GM12865 (cell line): ENCODE measurements around the gene HERC6.
A peak's percentile ranks its signal among the peaks of the same experiment; 100 is the strongest.
"Not testable (repeated sequence)": the region's sequence is repeated elsewhere in the genome, so short reads cannot be mapped to it uniquely, and the experiment has no call there.

Experiments used
- DNase-seq: peaks from one replicate; pipeline ENCODE4 v3.0.0; 2010; ENCODE audit warnings: low read depth
- H3K4me3 ChIP-seq: 2 replicates; pipeline ENCODE4 v1.5.1; 2011; ENCODE audit warnings: mild to moderate bottlenecking, low read depth, low read length, control low read depth
- TF ChIP-seq, protein P1 (sequence below): IDR thresholded peaks from 2 replicates; pipeline ENCODE4 v1.5.1; 2011; ENCODE audit warnings: low read length, control low read depth, low read depth, inconsistent platforms; ENCODE audit not compliant: insufficient read depth; ENCODE audit errors: missing control alignments

The HERC6 gene

DNA sequence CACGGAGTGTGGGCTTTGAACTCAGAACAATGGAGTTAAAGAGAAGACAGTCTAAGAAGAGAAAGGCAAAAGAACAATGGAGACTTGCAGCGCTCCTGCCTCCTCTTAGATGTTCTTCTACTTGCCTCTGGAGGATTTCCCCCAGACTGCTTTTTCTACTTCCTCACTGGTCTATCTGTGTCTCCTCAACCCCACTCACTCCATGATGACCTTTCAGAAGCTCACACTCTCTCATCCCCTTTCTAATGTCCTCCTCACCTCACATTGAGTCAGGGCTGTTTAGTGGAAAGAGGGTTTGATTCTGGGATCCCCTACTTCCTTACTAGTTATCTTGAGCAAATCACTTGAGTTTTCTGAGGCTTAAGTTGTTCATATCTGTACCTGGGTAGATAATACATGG is 12.2 kb upstream of the HERC6 start:
- DNase-seq = no peak
- TF ChIP-seq, protein P1, sequence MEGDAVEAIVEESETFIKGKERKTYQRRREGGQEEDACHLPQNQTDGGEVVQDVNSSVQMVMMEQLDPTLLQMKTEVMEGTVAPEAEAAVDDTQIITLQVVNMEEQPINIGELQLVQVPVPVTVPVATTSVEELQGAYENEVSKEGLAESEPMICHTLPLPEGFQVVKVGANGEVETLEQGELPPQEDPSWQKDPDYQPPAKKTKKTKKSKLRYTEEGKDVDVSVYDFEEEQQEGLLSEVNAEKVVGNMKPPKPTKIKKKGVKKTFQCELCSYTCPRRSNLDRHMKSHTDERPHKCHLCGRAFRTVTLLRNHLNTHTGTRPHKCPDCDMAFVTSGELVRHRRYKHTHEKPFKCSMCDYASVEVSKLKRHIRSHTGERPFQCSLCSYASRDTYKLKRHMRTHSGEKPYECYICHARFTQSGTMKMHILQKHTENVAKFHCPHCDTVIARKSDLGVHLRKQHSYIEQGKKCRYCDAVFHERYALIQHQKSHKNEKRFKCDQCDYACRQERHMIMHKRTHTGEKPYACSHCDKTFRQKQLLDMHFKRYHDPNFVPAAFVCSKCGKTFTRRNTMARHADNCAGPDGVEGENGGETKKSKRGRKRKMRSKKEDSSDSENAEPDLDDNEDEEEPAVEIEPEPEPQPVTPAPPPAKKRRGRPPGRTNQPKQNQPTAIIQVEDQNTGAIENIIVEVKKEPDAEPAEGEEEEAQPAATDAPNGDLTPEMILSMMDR = no peak
- no peak overlapping the region for H3K4me3 ChIP-seq

DNA sequence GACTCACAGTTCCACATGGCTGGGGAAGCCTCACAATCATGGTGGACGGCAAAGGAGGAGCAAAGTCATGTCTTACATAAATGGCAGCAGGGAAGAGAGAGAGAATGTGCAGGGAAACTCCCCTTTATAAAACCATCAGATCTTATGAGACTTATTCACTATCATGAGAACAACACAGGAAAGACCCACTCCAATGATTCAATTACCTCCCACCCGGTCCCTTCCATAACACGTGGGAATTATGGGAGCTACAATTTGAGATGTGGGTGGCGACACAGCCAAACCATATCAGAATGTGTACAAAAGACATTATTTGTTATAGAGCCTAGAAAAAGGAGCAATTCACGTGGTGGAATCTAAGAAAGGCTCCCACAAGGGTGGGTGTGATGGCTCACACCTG is 10.8 kb upstream of the HERC6 start:
- no peak overlapping the region for H3K4me3 ChIP-seq
- no peak for DNase-seq
- TF ChIP-seq, protein P1 = no peak

DNA sequence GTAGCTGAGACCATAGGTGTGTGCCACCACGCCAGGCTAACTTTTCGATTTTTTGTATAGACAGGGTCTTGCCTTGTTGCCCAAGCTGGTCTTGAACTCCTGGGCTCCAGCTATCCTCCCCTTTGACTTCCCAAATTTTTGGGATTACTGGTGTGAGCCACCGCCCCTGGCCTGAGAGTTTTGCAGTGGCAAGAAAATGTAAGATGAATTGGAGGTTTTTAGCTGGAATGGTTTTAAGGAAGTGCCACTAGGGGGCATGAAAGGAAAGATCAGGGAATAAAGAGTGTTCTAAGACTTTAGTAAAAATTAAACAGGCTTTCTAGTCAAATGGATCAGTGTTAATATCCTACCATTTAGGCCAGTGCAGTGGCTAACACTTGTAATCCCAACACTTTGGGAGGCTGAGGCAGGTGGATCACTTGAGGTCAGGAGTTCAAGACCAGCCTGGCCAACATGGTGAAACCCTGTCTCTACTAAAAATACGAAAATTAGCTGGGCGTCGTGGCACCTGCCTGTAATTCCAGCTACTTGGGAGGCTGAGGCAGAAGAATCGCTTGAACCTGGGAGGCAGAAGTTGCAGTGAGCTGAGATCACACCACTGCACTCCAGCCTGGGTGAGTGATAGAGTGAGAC is 9.4 kb upstream of the HERC6 start:
- TF ChIP-seq, protein P1 = peak; percentile 40
- peak; percentile 42 for DNase-seq

DNA sequence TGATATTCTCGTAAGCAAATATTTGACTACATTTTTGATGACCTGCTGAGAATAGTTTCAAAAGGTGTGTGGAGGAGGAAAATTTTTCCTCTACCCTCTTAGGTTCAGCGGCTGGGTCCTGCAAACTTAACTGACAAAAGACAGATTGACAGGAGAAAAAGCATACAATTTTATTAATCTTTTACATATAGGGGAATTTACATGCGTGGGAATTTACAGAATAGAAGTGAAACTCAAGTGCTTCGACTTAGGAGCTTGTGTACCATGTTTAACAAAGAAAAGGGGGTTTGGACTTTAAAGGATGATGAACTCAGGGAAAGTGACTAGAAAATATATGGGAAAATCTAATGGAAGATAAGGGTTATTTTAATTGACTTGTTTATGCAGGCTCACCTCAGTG is 2.5 kb downstream of the HERC6 start:
- H3K4me3 ChIP-seq = no peak overlapping the region
- TF ChIP-seq, protein P1 = no peak
- DNase-seq = no peak

More for the DNA sequence above, 9.4 kb upstream of the HERC6 start:
- not testable (repeated sequence) for H3K4me3 ChIP-seq

DNA sequence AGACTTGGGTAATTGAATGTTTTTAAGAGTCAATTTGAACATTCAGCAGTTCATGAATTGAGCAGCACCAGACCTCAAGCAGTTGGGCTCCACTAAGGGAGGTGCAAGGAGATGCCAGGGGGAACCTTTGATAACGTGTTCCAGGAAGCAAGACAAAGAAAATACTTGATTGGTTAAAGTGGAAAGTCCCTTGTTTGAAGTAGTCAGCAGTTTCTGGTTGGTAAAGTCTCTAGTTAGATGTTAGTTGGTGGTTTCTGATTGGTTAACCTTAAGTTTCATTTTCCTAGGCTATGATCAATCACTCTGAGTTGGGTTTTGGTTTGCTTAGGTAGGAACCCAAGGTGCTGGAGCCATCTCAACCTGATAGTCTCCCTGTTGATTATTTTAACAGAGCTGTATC is 4.0 kb downstream of the HERC6 start:
- peak; percentile 72 for DNase-seq
- H3K4me3 ChIP-seq = no peak overlapping the region
- TF ChIP-seq, protein P1 = no peak

DNA sequence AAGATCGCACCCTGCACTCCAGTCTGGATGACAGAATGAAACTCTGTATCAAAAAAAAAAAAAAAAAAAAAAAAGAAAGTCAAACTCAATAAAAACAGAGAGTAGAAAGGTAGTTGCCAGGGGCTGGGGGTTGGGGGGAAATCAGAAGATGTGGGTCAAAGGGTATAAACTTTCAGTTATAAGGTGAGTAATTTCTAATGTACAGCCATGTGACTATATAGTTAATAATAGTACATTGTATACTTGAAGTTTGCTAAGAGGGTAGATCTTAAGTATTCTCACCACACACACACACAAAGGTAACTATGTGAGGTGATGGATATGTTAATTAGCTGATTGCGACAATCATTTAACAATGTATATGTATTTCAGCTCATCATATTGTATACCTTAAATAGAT is 11.5 kb downstream of the HERC6 start:
- no peak for DNase-seq
- TF ChIP-seq, protein P1 = no peak
- no peak overlapping the region for H3K4me3 ChIP-seq

DNA sequence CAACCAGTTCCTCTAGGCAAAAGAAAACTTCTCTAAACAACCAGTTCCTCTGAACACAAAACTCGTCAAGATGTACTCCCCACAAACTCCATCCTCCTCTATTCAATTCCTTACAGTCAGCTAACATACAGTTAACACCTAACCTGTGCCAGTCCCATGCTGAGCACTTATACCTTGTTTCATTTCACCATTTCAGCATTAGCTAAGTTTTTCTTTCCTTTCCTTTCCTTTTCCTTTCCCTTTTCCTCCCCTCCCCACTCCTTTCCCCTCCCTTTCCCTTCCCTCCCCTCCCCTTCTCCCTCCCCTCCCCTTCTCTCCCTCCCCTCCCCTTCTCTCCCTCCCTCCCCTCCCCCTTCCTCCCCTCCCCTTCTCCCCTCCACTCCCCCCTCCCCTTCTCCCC is 13.1 kb downstream of the HERC6 start:
- no peak for DNase-seq
- no peak overlapping the region for H3K4me3 ChIP-seq
- TF ChIP-seq, protein P1 = no peak
